ENCODE data around the gene ACAP2. TPM values are rescaled to one million over a fixed set of nuclear protein-coding genes. Genes with fewer than 3 reads are reported as not detected.
"Not testable (repeated sequence)": the region's sequence is repeated elsewhere in the genome, so short reads cannot be mapped to it uniquely, and the experiment has no call there.

ACAP2 gene
- total RNA-seq, 2 experiments from 2014 or later, result 35.3 to 36.3 TPM

GRCh38 chr3:195334967-195335366 is 107.9 kb downstream of the ACAP2 start:
- CTCF ChIA-PET, result no interaction called here
- POLR2A ChIA-PET, result no interaction called here

GRCh38 chr3:195319060-195319459 is 123.8 kb downstream of the ACAP2 start:
- ChIA-PET POLR2A (no interaction called here), CTCF (no interaction called here)

GRCh38 chr3:195312714-195313113 is 130.1 kb downstream of the ACAP2 start:
- ChIA-PET POLR2A (no interaction called here), CTCF (no interaction called here)

- CTCF ChIA-PET, result no interaction called here
- POLR2A ChIA-PET, result interaction anchor here (0.5 kb wide), 1 partner anchor 47 kb away, joined by 3 read pairs; no protein-coding TSS in a partner anchor
Observed at GRCh38 chr3:195307711-195308110, 135.1 kb downstream of the ACAP2 start.

- ChIA-PET POLR2A (no interaction called here), CTCF (interaction anchor here (0.7 kb wide), 1 partner anchor 9 kb away, joined by 3 read pairs; no protein-coding TSS in a partner anchor)
Observed at GRCh38 chr3:195306369-195306768, 136.5 kb downstream of the ACAP2 start.

GRCh38 chr3:195302431-195302830 is 140.4 kb downstream of the ACAP2 start:
- POLR2A ChIA-PET, result no interaction called here
- CTCF ChIA-PET, result interaction anchor here (0.5 kb wide), 1 partner anchor 1171 kb away, joined by 3 read pairs; no protein-coding TSS in a partner anchor

- ChIA-PET CTCF (no interaction called here), POLR2A (no interaction called here)
Observed at GRCh38 chr3:195297446-195297845, 145.4 kb downstream of the ACAP2 start.

GRCh38 chr3:195296662-195297061 is 146.2 kb downstream of the ACAP2 start:
- CTCF ChIA-PET, result no interaction called here
- POLR2A ChIA-PET, result interaction anchor here (0.5 kb wide), 1 partner anchor 140 kb away, joined by 3 read pairs; no protein-coding TSS in a partner anchor

- POLR2A ChIA-PET, result interaction anchor here (1.0 kb wide), 1 partner anchor 21 kb away, joined by 3 read pairs; no protein-coding TSS in a partner anchor
- CTCF ChIA-PET, result interaction anchor here (0.9 kb wide), 1 partner anchor 19 kb away, joined by 4 read pairs; no protein-coding TSS in a partner anchor
Observed at GRCh38 chr3:195291121-195291520, 151.7 kb downstream of the ACAP2 start.

- CTCF ChIA-PET, result interaction anchor here (0.9 kb wide), 1 partner anchor 19 kb away, joined by 4 read pairs; no protein-coding TSS in a partner anchor
- POLR2A ChIA-PET, result not testable (repeated sequence)
Observed at GRCh38 chr3:195290643-195291042, 152.2 kb downstream of the ACAP2 start.

GRCh38 chr3:195286115-195286872 is 156.5 kb downstream of the ACAP2 start:
- CTCF ChIA-PET, result interaction anchor here (1.4 kb wide), 1 partner anchor 15 kb away, joined by 4 read pairs; no protein-coding TSS in a partner anchor
- POLR2A ChIA-PET, result no interaction called here

- ChIA-PET CTCF (interaction anchor here (1.4 kb wide), 1 partner anchor 14 kb away, joined by 4 read pairs; no protein-coding TSS in a partner anchor), POLR2A (no interaction called here)
Observed at GRCh38 chr3:195285372-195285771, 157.4 kb downstream of the ACAP2 start.

GRCh38 chr3:195284842-195285241 is 158.0 kb downstream of the ACAP2 start:
- POLR2A ChIA-PET, result no interaction called here
- CTCF ChIA-PET, result interaction anchor here (1.0 kb wide), 1 partner anchor 234 kb away, joined by 3 read pairs; no protein-coding TSS in a partner anchor

- ChIA-PET CTCF (interaction anchor here (1.2 kb wide), 2 partner anchors 12 to 22 kb away, joined by 3 to 4 read pairs; partner anchors contain the start of gene XXYLT1), POLR2A (no interaction called here)
Observed at GRCh38 chr3:195282961-195283360, 159.9 kb downstream of the ACAP2 start.

- ChIA-PET CTCF (no interaction called here), POLR2A (no interaction called here)
Observed at GRCh38 chr3:195274259-195274966, 168.4 kb downstream of the ACAP2 start.

GRCh38 chr3:195271410-195272243 is 171.2 kb downstream of the ACAP2 start:
- ChIA-PET CTCF (interaction anchor here (0.6 to 2.9 kb wide), 33 partner anchors 9 to 695 kb away, joined by 3 to 37 read pairs (median 4); partner anchors contain the start of genes ACAP2, PPP1R2 and TMEM44), POLR2A (interaction anchor here (0.6 to 2.2 kb wide), 7 partner anchors 11 to 585 kb away, joined by 3 to 10 read pairs (median 4); partner anchors contain the start of genes ACAP2 and PPP1R2)

GRCh38 chr3:195270817-195271409 is 171.9 kb downstream of the ACAP2 start, which contains the start of gene XXYLT1:
TSS of gene XXYLT1 (minus strand) at chr3:195271159. CDS start at chr3:195271058, 101 bp downstream.
- POLR2A ChIA-PET, result interaction anchor here (0.6 to 2.2 kb wide), 11 partner anchors 10 to 584 kb away, joined by 3 to 10 read pairs (median 3); partner anchors contain the start of genes ACAP2 and PPP1R2

GRCh38 chr3:195270079-195270816 is 172.6 kb downstream of the ACAP2 start:
- ChIA-PET POLR2A (interaction anchor here (0.6 to 2.2 kb wide), 8 partner anchors 10 to 582 kb away, joined by 3 to 10 read pairs (median 4); partner anchors contain the start of gene ACAP2), CTCF (interaction anchor here (0.5 to 2.9 kb wide), 25 partner anchors 9 to 693 kb away, joined by 3 to 37 read pairs (median 4); partner anchors contain the start of genes ACAP2, LSG1, PPP1R2 and TMEM44)

More at GRCh38 chr3:195270817-195271409, 171.9 kb downstream of the ACAP2 start, which contains the start of gene XXYLT1:
- CTCF ChIA-PET, result interaction anchor here (0.5 to 2.9 kb wide), 34 partner anchors 9 to 694 kb away, joined by 3 to 37 read pairs (median 4); partner anchors contain the start of genes ACAP2, PPP1R2 and TMEM44
